Vagina (tissue), 2 donors: ENCODE measurements around the gene TPSG1.
"Not testable (repeated sequence)": the region's sequence is repeated elsewhere in the genome, so short reads cannot be mapped to it uniquely, and the experiment has no call there.

Experiments
- POLR2A ChIP-seq, 2 donors: fragments of 450-650 bp; IDR thresholded peaks; one replicate each; pipeline ENCODE4 v1.6.1; 2017; ENCODE audit warnings: antibody characterized with exemption in 2 of 2, mild to moderate bottlenecking in 2 of 2, moderate library complexity in 2 of 2
- POLR2AphosphoS5 ChIP-seq, 2 donors: sonication (generic); formaldehyde crosslinking; IDR thresholded peaks; one replicate each; pipeline ENCODE4 v1.9.0; 2017; ENCODE audit warnings: antibody characterized with exemption in 2 of 2, mild to moderate bottlenecking in 2 of 2, low read depth in 1 of 2; ENCODE audit not compliant: insufficient read depth in 1 of 2
- TF ChIP-seq, protein P1 (sequence below), 3 experiments: fragments of 450-650 bp in 2 of 3; fragments of 200-600 bp in 1 of 3; sonication (generic) in 1 of 3; IDR thresholded peaks; one replicate each; pipeline ENCODE4 v1.5.1; 2017 to 2019; ENCODE audit warnings: antibody characterized with exemption in 3 of 3, mild to moderate bottlenecking in 2 of 3, moderate library complexity in 2 of 3

GRCh38 chr16:1236659-1237058 lies 11.6 kb upstream of the TPSG1 start:
- not testable (repeated sequence) for TF ChIP-seq POLR2A (IDR thresholded peaks at IDR 0.05); POLR2AphosphoS5 (IDR thresholded peaks at IDR 0.05; ENCODE audit: insufficient read depth in 1 of 2, low read depth in 1 of 2)
- TF ChIP-seq, protein P1, sequence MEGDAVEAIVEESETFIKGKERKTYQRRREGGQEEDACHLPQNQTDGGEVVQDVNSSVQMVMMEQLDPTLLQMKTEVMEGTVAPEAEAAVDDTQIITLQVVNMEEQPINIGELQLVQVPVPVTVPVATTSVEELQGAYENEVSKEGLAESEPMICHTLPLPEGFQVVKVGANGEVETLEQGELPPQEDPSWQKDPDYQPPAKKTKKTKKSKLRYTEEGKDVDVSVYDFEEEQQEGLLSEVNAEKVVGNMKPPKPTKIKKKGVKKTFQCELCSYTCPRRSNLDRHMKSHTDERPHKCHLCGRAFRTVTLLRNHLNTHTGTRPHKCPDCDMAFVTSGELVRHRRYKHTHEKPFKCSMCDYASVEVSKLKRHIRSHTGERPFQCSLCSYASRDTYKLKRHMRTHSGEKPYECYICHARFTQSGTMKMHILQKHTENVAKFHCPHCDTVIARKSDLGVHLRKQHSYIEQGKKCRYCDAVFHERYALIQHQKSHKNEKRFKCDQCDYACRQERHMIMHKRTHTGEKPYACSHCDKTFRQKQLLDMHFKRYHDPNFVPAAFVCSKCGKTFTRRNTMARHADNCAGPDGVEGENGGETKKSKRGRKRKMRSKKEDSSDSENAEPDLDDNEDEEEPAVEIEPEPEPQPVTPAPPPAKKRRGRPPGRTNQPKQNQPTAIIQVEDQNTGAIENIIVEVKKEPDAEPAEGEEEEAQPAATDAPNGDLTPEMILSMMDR (IDR thresholded peaks at IDR 0.05) = not testable (repeated sequence)
